Activated CD4-positive, alpha-beta T cell treated with anti-CD3 and anti-CD28 coated beads, Interleukin-2, amount 50 U/mL, for 1 hour (primary cell): ENCODE results near the gene FNDC10.
A peak's percentile ranks its signal among the peaks of the same experiment; 100 is the strongest.

Source experiments
- DNase-seq: peaks from one replicate; pipeline ENCODE4 v3.0.0-alpha.2; 2020

The FNDC10 gene

GRCh38 chr1:1616045-1616790 is 16.3 kb upstream of the FNDC10 start:
- DNase-seq = peak; percentile 40

DNA sequence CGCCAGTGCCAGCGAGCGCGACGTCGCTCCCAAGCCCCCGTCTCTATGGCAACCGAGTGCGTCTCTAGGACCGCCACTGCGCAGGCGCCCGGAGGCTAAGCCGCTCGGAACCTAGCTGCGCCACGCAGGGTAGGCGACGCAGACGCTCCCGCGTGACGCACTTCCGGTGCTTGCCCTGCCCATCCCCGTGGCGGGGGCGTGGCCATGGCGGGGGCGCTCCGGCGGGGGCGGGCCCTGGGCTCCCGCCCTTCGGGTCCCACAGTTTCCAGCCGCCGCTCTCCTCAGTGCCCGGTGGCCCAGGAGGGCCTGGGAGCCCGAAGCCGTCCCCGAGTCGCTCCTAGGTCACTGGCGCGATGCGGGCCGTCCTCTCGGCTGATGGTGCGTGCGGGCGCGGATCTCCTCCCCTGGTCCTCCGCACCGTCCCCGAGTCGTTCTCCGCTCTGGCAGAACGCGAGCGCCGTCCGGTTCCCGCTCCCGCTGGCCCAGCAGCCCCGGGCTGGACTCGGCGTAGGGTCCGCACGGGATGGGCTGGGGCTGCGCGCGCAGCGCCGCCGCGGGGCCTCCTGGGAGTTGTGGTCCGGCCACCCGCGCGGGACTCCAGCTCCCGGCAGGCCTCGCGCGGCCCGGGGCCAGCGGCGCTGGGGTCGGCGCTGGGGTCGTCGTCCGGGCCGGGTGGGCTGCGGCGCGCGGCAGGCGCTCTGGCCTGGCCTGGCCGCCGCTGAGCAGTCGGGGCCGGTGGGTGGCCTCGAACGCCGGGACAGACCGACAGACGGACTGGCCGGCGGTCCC is 15.5 kb upstream of the FNDC10 start, which contains the start of gene MIB2:
Gene MIB2 (plus strand): TSS at position 245 of the 789 bp plus-strand sequence. CDS start 7,953 bp downstream, outside the sequence.
- peak; percentile 97 for DNase-seq

DNA sequence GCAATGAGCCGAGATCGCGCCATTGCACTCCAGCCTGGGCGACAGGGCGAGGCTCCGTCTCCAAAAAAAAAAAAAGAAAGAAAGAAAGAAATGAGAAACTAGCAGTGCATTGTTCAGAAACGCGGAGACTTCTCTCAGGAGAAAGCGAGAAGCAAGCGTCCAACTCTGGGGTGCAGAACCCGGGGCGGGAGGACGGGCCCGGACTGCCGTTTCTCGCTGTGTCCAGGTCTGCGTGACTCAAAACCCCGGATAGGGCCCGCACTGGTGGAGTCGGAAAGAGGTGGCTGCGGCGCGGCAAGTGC is 15.0 kb upstream of the FNDC10 start:
- no peak for DNase-seq

GRCh38 chr1:1614204-1614953 is 14.4 kb upstream of the FNDC10 start:
- DNase-seq = peak; percentile 65

DNA sequence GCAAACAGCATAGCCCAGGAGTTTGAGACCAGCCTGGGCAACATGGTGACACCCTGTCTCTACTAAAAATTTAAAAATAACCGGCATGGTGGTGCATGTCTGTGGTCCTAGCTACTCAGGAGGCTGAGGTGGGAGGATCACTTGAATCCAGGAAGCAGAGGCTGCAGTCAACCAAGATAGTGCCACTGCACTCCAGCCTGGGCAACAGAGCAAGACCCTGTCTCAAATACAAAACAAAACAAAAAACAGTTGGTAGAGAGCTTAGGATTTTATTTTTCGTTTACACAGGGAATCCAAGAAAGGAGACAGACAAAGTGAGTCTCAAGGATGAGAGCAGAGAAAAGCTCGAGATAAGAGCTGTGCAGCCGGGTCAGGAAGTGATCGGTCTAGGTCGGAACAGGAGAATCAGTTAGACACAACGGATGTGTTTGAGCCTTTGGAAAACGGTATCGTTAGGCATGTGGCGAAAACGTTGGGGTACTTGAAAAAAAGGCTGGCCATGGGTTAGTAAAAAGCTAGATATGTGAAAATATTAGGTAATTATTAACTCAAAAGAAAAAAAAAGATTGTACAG is 13.7 kb upstream of the FNDC10 start:
- no peak for DNase-seq

GRCh38 chr1:1612104-1612400 is 12.1 kb upstream of the FNDC10 start:
- DNase-seq = no peak

DNA sequence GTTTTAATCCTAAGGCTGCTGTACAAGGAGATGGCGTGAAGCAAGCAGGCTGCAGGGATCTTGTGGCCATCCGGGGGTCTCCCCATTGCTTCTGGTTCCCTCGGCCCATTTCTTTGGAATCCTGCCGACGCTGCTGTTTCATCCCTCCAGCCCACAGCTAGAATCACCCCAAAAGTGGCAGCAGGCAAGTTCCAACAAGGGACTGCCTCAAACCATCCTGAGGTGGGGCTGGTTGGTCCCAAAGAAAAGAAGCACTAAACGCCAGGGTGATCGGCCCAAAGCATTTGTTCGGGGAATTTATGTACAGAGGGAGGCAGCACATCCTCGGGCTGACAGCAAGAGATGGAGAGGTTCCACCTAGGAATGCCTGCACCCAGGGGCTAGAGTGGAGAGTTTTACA is 10.9 kb upstream of the FNDC10 start:
- DNase-seq = no peak

- DNase-seq = no peak
These were observed 10.0 kb upstream of the FNDC10 start for GRCh38 chr1:1609822-1610485.

DNA sequence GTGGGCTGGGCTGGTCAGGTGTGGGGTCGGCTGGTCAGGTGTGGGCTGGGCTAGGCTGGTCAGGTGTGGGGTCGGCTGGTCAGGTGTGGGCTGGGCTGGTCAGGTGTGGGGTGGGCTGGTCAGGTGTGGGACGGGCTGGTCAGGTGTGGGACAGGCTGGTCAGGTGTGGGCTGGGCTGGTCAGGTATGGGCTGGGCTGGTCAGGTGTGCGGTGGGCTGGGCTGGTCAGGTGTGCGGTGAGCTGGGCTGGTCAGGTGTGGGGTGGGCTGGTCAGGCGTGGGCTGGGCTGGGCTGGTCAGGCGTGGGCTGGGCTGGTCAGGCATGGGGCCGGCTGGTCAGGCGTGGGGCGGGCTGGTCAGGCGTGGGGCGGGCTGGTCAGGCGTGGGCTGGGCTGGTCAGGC is 6.3 kb upstream of the FNDC10 start:
- DNase-seq = no peak

DNA sequence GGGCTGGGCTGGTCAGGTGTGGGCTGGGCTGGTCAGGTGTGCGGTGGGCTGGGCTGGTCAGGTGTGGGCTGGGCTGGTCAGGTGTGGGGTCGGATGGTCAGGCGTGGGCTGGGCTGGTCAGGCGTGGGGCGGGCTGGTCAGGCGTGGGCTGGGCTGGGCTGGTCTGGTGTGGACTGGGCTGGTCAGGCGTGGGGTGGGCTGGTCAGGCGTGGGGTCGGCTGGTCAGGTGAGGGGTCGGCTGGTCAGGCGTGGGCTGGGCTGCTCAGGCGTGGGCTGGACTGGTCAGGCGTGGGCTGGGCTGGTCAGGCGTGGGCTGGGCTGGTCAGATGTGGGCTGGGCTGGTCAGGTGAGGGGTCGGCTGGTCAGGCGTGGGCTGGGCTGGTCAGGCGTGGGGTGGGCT is 5.8 kb upstream of the FNDC10 start:
- no peak for DNase-seq

DNA sequence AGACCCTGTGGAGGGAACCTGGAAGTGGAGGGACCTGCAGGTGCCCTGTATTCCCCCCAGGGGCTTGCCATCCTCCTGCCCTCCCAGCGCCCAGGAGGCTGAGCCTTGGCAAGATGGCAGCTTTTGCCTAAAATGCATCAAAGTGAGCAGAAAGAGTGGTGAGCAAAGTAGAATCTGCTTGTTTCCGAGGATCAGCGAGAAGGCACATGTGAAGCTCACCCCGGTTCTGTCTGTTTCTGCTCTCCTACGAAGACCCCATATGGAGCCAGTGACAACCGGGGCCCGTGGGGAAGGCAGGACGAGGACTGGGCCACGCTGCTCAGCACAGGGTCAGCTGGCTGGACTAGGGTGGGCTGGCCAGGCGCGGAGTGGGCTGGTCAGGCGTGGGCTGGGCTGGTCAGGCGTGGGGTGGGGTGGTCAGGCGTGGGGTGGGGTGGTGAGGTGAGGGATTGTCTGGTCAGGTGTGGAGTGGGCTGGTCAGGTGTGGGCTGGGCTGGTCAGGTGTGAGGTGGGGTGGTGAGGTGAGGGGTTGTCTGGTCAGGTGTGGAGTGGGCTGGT is 5.2 kb upstream of the FNDC10 start:
- no peak for DNase-seq

- DNase-seq = no peak
These were observed 4.6 kb upstream of the FNDC10 start for GRCh38 chr1:1604374-1605033.

GRCh38 chr1:1603671-1604373 is 3.9 kb upstream of the FNDC10 start:
- no peak for DNase-seq

DNA sequence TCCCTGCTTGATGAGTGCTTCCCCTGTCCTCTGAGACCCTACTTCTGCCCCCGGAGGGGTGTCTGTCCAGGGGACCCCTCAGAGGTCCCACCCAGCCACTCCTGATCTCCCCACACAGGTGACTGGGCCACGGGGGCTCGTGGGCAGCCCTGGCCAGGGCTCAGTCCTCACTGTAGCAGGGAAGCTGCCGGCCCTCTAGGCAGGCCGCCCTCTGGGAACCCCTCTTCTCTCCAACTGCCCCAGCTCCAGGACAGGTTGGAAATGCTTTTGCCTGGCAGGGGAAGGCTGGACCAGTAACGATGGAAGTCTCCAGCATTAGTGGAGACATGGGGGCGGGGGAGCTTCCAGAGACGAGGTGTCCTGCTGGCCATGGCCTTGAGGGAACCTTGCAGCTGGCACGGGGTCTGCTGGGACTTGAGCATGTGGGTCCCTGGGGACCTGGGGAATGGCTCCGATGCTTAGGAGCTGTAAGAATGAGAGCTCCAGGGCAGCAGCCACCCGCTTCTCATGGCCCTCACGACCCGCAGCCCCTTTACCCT is 3.1 kb upstream of the FNDC10 start:
- no peak for DNase-seq

- DNase-seq = no peak
These were observed 2.5 kb upstream of the FNDC10 start for GRCh38 chr1:1602304-1602967.

- DNase-seq = no peak
These were observed 1.8 kb upstream of the FNDC10 start for GRCh38 chr1:1601564-1602303.

- DNase-seq = no peak
These were observed 1.1 kb upstream of the FNDC10 start for GRCh38 chr1:1600861-1601563.

DNA sequence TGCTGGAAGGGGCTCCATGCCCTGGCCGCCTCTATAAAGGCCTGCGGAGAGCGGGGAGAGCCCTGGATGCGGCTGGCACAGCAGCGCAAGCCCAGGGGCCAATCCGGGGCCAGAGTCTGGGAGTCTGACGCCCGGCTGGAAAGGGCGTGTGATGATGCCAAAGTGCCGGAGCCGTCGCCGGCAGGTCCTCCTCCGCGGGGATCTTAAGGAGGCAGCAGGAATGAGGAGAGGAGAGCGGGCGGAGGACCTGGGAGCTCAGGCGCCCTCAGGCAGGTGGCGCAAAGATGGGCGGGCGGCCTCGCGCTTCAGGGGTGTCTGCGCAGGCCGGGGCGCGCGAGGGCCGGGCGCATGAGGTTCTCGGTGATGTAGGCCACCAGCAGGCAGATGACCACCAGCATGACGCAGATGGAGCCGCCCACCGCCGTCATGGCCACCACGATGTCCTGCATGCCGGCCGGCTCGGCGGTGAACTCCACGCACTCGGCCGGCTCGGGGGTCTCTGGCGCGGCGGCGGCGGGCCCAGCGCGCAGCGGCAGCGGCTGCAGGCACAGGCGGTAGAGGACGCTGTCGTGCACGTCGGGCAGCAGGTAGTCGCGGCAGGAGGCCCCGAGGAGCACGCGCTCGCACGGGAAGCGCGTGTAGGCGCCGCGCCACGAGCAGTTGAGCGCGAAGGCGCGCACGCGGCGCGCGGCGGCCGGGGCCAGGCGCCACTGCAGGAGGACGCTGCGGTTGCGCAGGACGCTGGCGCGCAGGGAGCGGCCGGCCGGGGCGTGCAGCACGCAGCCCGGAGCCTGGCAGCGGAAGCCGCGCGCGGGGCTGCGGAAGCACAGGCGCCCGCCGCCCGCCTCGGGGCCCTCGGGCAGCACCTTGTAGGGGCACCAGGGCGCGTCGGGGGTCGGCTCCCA is 653 bp downstream of the FNDC10 start:
- peak; percentile 27 for DNase-seq
